Mesendoderm (in vitro differentiated cells): ENCODE results near the gene CCNA1.

ENCODE experiments used
- DNase-seq: peaks from one replicate; pipeline ENCODE4 v3.0.0; 2013
- H2AK5ac ChIP-seq: 2 replicates; pipeline ENCODE4 v1.6.1; 2013; ENCODE audit warnings: low read length, inconsistent platforms
- H2BK120ac ChIP-seq: 2 replicates; pipeline ENCODE4 v1.6.1; 2013; ENCODE audit warnings: low read depth, mild to moderate bottlenecking, low read length, moderate library complexity, mixed read lengths
- H2BK15ac ChIP-seq: replicated peaks from 2 replicates; pipeline ENCODE4 v1.6.1; 2013; ENCODE audit warnings: low read depth, mild to moderate bottlenecking, moderate library complexity
- H2BK5ac ChIP-seq: 2 replicates; pipeline ENCODE4 v1.6.1; 2013; ENCODE audit warnings: low read length, inconsistent platforms
- H3K18ac ChIP-seq: 2 replicates; pipeline ENCODE4 v1.6.1; 2013; ENCODE audit warnings: mild to moderate bottlenecking, low read length, mixed read lengths
- H3K23ac ChIP-seq: one replicate; pipeline ENCODE4 v1.6.1; 2013; ENCODE audit warnings: low read length
- H3K27ac ChIP-seq: 2 replicates; pipeline ENCODE4 v1.5.1; 2013; ENCODE audit warnings: low read depth, mild to moderate bottlenecking, inconsistent platforms, low read length, moderate library complexity
- H3K27me3 ChIP-seq: 2 replicates; pipeline ENCODE4 v1.6.1; 2013; ENCODE audit warnings: low read length, control low read depth, mild to moderate bottlenecking, inconsistent platforms; ENCODE audit not compliant: insufficient read depth, poor library complexity
- H3K36me3 ChIP-seq: 2 replicates; pipeline ENCODE4 v1.6.1; 2013; ENCODE audit warnings: low read length, inconsistent platforms; ENCODE audit not compliant: control insufficient read depth, insufficient read depth
- H3K4ac ChIP-seq: one replicate; pipeline ENCODE4 v1.6.1; 2013; ENCODE audit warnings: low read depth, mild to moderate bottlenecking, low read length, moderate library complexity
- H3K4me1 ChIP-seq: 2 replicates; pipeline ENCODE4 v1.6.1; 2013; ENCODE audit warnings: low read depth, low read length, inconsistent platforms; ENCODE audit not compliant: control insufficient read depth
- H3K4me2 ChIP-seq: 2 replicates; pipeline ENCODE4 v1.6.1; 2013; ENCODE audit warnings: low read length
- H3K4me3 ChIP-seq: 2 replicates; pipeline ENCODE4 v1.5.1; 2013; ENCODE audit warnings: mild to moderate bottlenecking, low read length
- H3K56ac ChIP-seq: one replicate; pipeline ENCODE4 v1.6.1; 2013; ENCODE audit warnings: low read length
- H3K79me1 ChIP-seq: 2 replicates; pipeline ENCODE4 v1.6.1; 2013; ENCODE audit warnings: low read length, inconsistent platforms
- H3K79me2 ChIP-seq: 2 replicates; pipeline ENCODE4 v1.6.1; 2013; ENCODE audit warnings: mild to moderate bottlenecking, low read length; ENCODE audit not compliant: control insufficient read depth, insufficient read depth
- H3K9ac ChIP-seq: 2 replicates; pipeline ENCODE4 v1.6.1; 2013; ENCODE audit warnings: low read length, inconsistent platforms
- H4K5ac ChIP-seq: one replicate; pipeline ENCODE4 v1.6.1; 2013; ENCODE audit warnings: low read length
- H4K8ac ChIP-seq: one replicate; pipeline ENCODE4 v1.6.1; 2013; ENCODE audit warnings: low read depth, mild to moderate bottlenecking, control low read depth, low read length, moderate library complexity
- WGBS: extraction: QIAGEN DNeasy Blood & Tissue Kit; methylation state at CpG from one replicate; pipeline ENCODE4 v1.1.7; 2013; ENCODE audit warnings: low lambda C conversion rate, missing lambda C conversion rate; ENCODE audit not compliant: insufficient coverage; ENCODE audit errors: extremely low coverage; 5-methylcytosine and 5-hydroxymethylcytosine counted together

Gene CCNA1

GRCh38 chr13:36456577-36456976 lies 24.3 kb downstream of the CCNA1 start:
- Histone ChIP-seq H3K79me2 (no peaks in the 10 kb centered on the region), H3K56ac (no peak overlapping the region), H3K79me1 (no peaks in the 10 kb centered on the region), H3K4ac (no peak overlapping the region), H3K4me3 (no peak overlapping the region), H2BK15ac (no peak overlapping the region), H3K23ac (no peak overlapping the region), H3K36me3 (no peaks in the 10 kb centered on the region), H3K4me2 (no peak overlapping the region), H3K4me1 (no peaks in the 10 kb centered on the region), H4K8ac (no peak overlapping the region), H3K27ac (no peak overlapping the region), H3K18ac (no peak overlapping the region), H2BK5ac (no peak overlapping the region), H2AK5ac (no peak overlapping the region), H2BK120ac (no peak overlapping the region), H3K27me3 (no peaks in the 10 kb centered on the region), H4K5ac (no peak overlapping the region), H3K9ac (no peak overlapping the region)
- no CpG with 5 or more reads among the region's 2 CpGs for WGBS
- no peak for DNase-seq

DNA sequence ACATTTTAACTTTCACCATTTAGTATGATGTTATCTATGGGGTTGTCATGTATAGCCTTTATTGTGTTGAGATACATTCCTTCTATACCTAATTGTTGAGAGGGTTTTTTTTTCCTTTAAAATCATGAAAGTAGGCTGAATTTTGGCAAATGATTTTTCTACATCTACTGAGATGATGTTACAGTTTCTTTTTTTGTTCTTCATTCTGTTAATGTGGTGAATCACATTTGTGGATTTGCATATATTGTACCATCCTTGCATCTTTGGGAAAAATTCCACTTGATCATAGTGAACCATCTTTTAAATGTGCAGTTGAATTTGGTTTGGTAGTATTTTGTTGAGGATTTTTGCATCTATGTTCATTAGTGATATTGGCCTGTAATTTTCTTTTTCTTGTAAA lies 29.2 kb downstream of the CCNA1 start:
- Histone ChIP-seq H2BK15ac (no peak overlapping the region), H4K5ac (no peak overlapping the region), H3K4ac (no peak overlapping the region)

GRCh38 chr13:36475468-36475867 lies 43.2 kb downstream of the CCNA1 start:
- no peak overlapping the region for H3K4me3 ChIP-seq
- H3K23ac ChIP-seq = no peak overlapping the region
- no peak overlapping the region for H3K56ac ChIP-seq
- no peaks in the 10 kb centered on the region for H3K79me1 ChIP-seq
- H2BK5ac ChIP-seq = no peak overlapping the region
- H3K79me2 ChIP-seq = no peaks in the 10 kb centered on the region
- H2AK5ac ChIP-seq = no peak overlapping the region
- H2BK120ac ChIP-seq = no peak overlapping the region
- H3K9ac ChIP-seq = no peak overlapping the region
- WGBS = 100% methylated on average over 1 of the region's 2 CpGs
- H3K4me1 ChIP-seq = no peaks in the 10 kb centered on the region
- no peaks in the 10 kb centered on the region for H3K27me3 ChIP-seq
- no peaks in the 10 kb centered on the region for H3K36me3 ChIP-seq
- H4K5ac ChIP-seq = no peak overlapping the region
- H3K18ac ChIP-seq = no peak overlapping the region
- no peak overlapping the region for H3K4me2 ChIP-seq
- no peak overlapping the region for H2BK15ac ChIP-seq
- no peak overlapping the region for H4K8ac ChIP-seq
- no peak overlapping the region for H3K4ac ChIP-seq
- peak; percentile 76 for DNase-seq
- no peak overlapping the region for H3K27ac ChIP-seq

More for the DNA sequence above, 29.2 kb downstream of the CCNA1 start:
- no peak overlapping the region for H3K18ac ChIP-seq
- no peak for DNase-seq
- no peaks in the 10 kb centered on the region for H3K4me1 ChIP-seq
- no peaks in the 10 kb centered on the region for H3K79me2 ChIP-seq
- H2BK5ac ChIP-seq = no peak overlapping the region
- no peak overlapping the region for H2AK5ac ChIP-seq
- H3K27ac ChIP-seq = no peak overlapping the region
- H3K36me3 ChIP-seq = no peaks in the 10 kb centered on the region
- no peak overlapping the region for H4K8ac ChIP-seq
- no peak overlapping the region for H3K4me2 ChIP-seq
- H3K4me3 ChIP-seq = no peak overlapping the region
- no peaks in the 10 kb centered on the region for H3K79me1 ChIP-seq
- no peak overlapping the region for H3K9ac ChIP-seq
- no peaks in the 10 kb centered on the region for H3K27me3 ChIP-seq
- H3K56ac ChIP-seq = no peak overlapping the region
- H3K23ac ChIP-seq = no peak overlapping the region
- no peak overlapping the region for H2BK120ac ChIP-seq

DNA sequence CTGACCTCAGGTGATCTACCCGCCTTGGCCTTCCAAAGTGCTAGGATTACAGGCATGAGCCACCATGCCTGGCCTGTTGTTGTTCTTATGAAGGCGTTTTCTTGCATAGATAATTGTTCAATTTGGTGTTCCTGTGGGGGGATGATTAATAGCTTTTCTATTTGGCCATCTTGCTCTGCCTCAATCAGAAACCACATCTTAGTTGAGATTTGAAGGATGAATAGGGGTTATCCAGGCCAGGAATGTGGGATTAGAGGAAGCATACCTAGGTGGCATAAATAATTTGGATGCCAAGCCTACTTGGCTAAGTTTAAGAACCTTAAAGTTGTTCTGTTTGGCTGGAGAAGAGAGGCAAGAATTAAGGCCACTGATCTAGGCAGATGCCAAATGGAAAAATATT lies 44.4 kb downstream of the CCNA1 start:
- Histone ChIP-seq H3K9ac (no peak overlapping the region), H2BK15ac (no peak overlapping the region), H3K79me2 (no peaks in the 10 kb centered on the region), H2BK120ac (no peak overlapping the region), H4K8ac (no peak overlapping the region), H3K27me3 (no peaks in the 10 kb centered on the region), H3K4me3 (no peak overlapping the region), H3K4me1 (no peaks in the 10 kb centered on the region), H3K36me3 (no peaks in the 10 kb centered on the region), H3K56ac (no peak overlapping the region), H3K18ac (no peak overlapping the region), H3K23ac (no peak overlapping the region), H3K4ac (no peak overlapping the region), H3K79me1 (no peaks in the 10 kb centered on the region), H4K5ac (no peak overlapping the region), H3K27ac (no peak overlapping the region), H3K4me2 (no peak overlapping the region), H2BK5ac (no peak overlapping the region), H2AK5ac (no peak overlapping the region)
- WGBS = no CpG with 5 or more reads among the region's 2 CpGs
- no peak for DNase-seq

- Histone ChIP-seq H2AK5ac (no peak overlapping the region), H3K27me3 (no peaks in the 10 kb centered on the region), H3K36me3 (no peaks in the 10 kb centered on the region), H4K5ac (no peak overlapping the region), H3K4me3 (no peak overlapping the region), H2BK120ac (no peak overlapping the region), H2BK15ac (no peak overlapping the region), H3K4ac (no peak overlapping the region), H3K4me1 (no peaks in the 10 kb centered on the region), H3K79me1 (no peaks in the 10 kb centered on the region), H2BK5ac (no peak overlapping the region), H3K79me2 (no peaks in the 10 kb centered on the region), H4K8ac (no peak overlapping the region), H3K4me2 (no peak overlapping the region), H3K18ac (no peak overlapping the region), H3K23ac (no peak overlapping the region), H3K9ac (no peak overlapping the region), H3K27ac (no peak overlapping the region), H3K56ac (no peak overlapping the region)
- WGBS = no CpG with 5 or more reads among the region's 2 CpGs
- no peak for DNase-seq
Observed at GRCh38 chr13:36480726-36481427, 48.6 kb downstream of the CCNA1 start.

- Histone ChIP-seq H3K27me3 (no peaks in the 10 kb centered on the region), H2BK120ac (no peak overlapping the region), H3K79me1 (no peaks in the 10 kb centered on the region), H3K18ac (no peak overlapping the region), H4K5ac (no peak overlapping the region), H2BK5ac (no peak overlapping the region), H2BK15ac (no peak overlapping the region), H3K4me2 (no peak overlapping the region), H3K79me2 (no peaks in the 10 kb centered on the region), H3K4me3 (no peak overlapping the region), H3K23ac (no peak overlapping the region), H2AK5ac (no peak overlapping the region), H3K56ac (no peak overlapping the region), H4K8ac (no peak overlapping the region), H3K4me1 (peaks cover 3% of the 10 kb centered on the region), H3K27ac (no peak overlapping the region), H3K36me3 (no peaks in the 10 kb centered on the region), H3K9ac (no peak overlapping the region), H3K4ac (no peak overlapping the region)
- no peak for DNase-seq
Observed at GRCh38 chr13:36490055-36490454, 57.8 kb downstream of the CCNA1 start.
